Endodermal cell (in vitro differentiated cells): ENCODE results near the gene CTDSP1. TPM values are rescaled to one million over a fixed set of nuclear protein-coding genes. Genes with fewer than 3 reads are reported as not detected.
A peak's percentile ranks its signal among the peaks of the same experiment; 100 is the strongest.

ENCODE experiments used
- DNase-seq: peaks from one replicate; pipeline ENCODE4 v3.0.0-alpha.2; 2017
- H3K27ac ChIP-seq: 2 replicates; pipeline ENCODE4 v1.5.1; 2013; ENCODE audit warnings: mild to moderate bottlenecking, low read depth, low read length, moderate library complexity
- H3K27me3 ChIP-seq: 2 replicates; pipeline ENCODE4 v1.6.1; 2013; ENCODE audit warnings: mild to moderate bottlenecking, low read length, moderate library complexity; ENCODE audit not compliant: insufficient read depth, control insufficient read depth, poor library complexity, severe bottlenecking
- H3K36me3 ChIP-seq: 2 replicates; pipeline ENCODE4 v1.7.0; 2013; ENCODE audit warnings: mild to moderate bottlenecking, low read length, moderate library complexity; ENCODE audit not compliant: control insufficient read depth, insufficient read depth
- H3K4me1 ChIP-seq: one replicate; pipeline ENCODE4 v1.7.0; 2013; ENCODE audit warnings: low read length; ENCODE audit not compliant: control insufficient read depth, insufficient read depth
- H3K4me3 ChIP-seq: 2 replicates; pipeline ENCODE4 v1.5.1; 2013; ENCODE audit warnings: mild to moderate bottlenecking, low read length, moderate library complexity
- H3K9ac ChIP-seq: 2 replicates; pipeline ENCODE4 v1.6.1; 2013; ENCODE audit warnings: mild to moderate bottlenecking, low read length, moderate library complexity; ENCODE audit not compliant: poor library complexity, severe bottlenecking; ENCODE audit errors: extremely low read depth
- H3K9me3 ChIP-seq: 2 replicates; pipeline ENCODE4 v1.6.1; 2013; ENCODE audit warnings: mild to moderate bottlenecking, low read length, moderate library complexity; ENCODE audit not compliant: control insufficient read depth
- H3K27ac Mint-ChIP-seq: 2 replicates; pipeline ENCODE4 v1.8.0; 2020; ENCODE audit warnings: mixed read lengths
- H3K27me3 Mint-ChIP-seq: 2 replicates; pipeline ENCODE4 v1.8.0; 2021; ENCODE audit warnings: mild to moderate bottlenecking, mixed read lengths; ENCODE audit not compliant: insufficient read depth
- H3K36me3 Mint-ChIP-seq: 2 replicates; pipeline ENCODE4 v1.8.0; 2020; ENCODE audit warnings: low read depth, mixed read lengths
- H3K4me1 Mint-ChIP-seq: 2 replicates; pipeline ENCODE4 v1.8.0; 2020; ENCODE audit warnings: mixed read lengths
- H3K4me3 Mint-ChIP-seq: 2 replicates; pipeline ENCODE4 v1.8.0; 2020; ENCODE audit warnings: mild to moderate bottlenecking, moderate library complexity, mixed read lengths
- H3K9me3 Mint-ChIP-seq: 2 replicates; pipeline ENCODE4 v1.8.0; 2020; ENCODE audit warnings: mild to moderate bottlenecking, mixed read lengths
- WGBS, 2 experiments: methylation state at CpG; one replicate each; pipeline versions ENCODE4 v1.1.5 to v1.1.7; 2013; ENCODE audit warnings: missing lambda C conversion rate in 2 of 2, mixed read lengths in 1 of 2; ENCODE audit not compliant: insufficient coverage in 1 of 2, insufficient read length in 1 of 2; 5-methylcytosine and 5-hydroxymethylcytosine counted together
- total RNA-seq, 2 donors: library from RNA; stranded (reverse); fragmentation: NEBNext Ultra II Directional in 1 of 2; extraction: Animal tissue kit (Norgen Biotek cat#: 25700) in 1 of 2; gene quantifications; 2 replicates in 1 of 2; 3 replicates in 1 of 2; pipeline ENCODE4 v1.2.1, GENCODE V29; 2021
- TF ChIP-seq, protein P1 (sequence below): fragments of 200-600 bp; sonication (generic); conservative IDR thresholded peaks from 2 replicates; pipeline ENCODE4 v1.5.0; 2021; ENCODE audit warnings: antibody characterized with exemption, mild to moderate bottlenecking

CTDSP1 gene
- total RNA-seq, 2 donors from 2014 or later, result 66.8 to 123 TPM

DNA sequence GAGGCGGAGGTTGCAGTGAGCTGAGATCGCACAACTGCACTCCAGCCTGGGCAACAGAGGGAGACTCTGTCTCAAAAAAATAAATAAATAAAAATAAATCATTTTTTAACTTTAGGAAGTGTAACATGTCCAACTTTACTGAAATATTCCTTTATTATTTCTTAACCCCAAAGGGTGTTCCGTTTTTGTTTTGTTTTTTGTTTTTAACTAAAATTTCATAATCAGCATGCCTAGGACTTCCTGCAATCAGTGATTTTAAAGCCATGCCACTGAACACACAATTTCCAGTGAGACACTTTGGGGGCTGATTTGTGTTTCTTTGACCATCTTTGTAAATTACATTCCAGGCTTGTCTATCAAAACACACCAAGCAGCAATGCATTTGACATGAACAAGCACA lies 35.9 kb upstream of the CTDSP1 start:
- WGBS, 2 experiments, result 88 to 93% methylated on average over 1 to 2 of the region's 3 CpGs
- H3K27ac Mint-ChIP-seq, result no peak overlapping the region
- no peaks in the 10 kb centered on the region for H3K36me3 Mint-ChIP-seq
- H3K9me3 Mint-ChIP-seq, result no peaks in the 10 kb centered on the region
- H3K27me3 ChIP-seq, result no peaks in the 10 kb centered on the region
- H3K36me3 ChIP-seq, result no peaks in the 10 kb centered on the region
- H3K4me3 Mint-ChIP-seq, result no peak overlapping the region
- peaks cover 5% of the 10 kb centered on the region for H3K27me3 Mint-ChIP-seq
- peaks cover 3% of the 10 kb centered on the region for H3K4me1 ChIP-seq
- peaks cover 8% of the 10 kb centered on the region for H3K4me1 Mint-ChIP-seq
- no peaks in the 10 kb centered on the region for H3K9me3 ChIP-seq
- TF ChIP-seq, protein P1, sequence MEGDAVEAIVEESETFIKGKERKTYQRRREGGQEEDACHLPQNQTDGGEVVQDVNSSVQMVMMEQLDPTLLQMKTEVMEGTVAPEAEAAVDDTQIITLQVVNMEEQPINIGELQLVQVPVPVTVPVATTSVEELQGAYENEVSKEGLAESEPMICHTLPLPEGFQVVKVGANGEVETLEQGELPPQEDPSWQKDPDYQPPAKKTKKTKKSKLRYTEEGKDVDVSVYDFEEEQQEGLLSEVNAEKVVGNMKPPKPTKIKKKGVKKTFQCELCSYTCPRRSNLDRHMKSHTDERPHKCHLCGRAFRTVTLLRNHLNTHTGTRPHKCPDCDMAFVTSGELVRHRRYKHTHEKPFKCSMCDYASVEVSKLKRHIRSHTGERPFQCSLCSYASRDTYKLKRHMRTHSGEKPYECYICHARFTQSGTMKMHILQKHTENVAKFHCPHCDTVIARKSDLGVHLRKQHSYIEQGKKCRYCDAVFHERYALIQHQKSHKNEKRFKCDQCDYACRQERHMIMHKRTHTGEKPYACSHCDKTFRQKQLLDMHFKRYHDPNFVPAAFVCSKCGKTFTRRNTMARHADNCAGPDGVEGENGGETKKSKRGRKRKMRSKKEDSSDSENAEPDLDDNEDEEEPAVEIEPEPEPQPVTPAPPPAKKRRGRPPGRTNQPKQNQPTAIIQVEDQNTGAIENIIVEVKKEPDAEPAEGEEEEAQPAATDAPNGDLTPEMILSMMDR, result no peak
- DNase-seq, result no peak
- no peak overlapping the region for H3K4me3 ChIP-seq
- no peak overlapping the region for H3K27ac ChIP-seq
- no peak overlapping the region for H3K9ac ChIP-seq

DNA sequence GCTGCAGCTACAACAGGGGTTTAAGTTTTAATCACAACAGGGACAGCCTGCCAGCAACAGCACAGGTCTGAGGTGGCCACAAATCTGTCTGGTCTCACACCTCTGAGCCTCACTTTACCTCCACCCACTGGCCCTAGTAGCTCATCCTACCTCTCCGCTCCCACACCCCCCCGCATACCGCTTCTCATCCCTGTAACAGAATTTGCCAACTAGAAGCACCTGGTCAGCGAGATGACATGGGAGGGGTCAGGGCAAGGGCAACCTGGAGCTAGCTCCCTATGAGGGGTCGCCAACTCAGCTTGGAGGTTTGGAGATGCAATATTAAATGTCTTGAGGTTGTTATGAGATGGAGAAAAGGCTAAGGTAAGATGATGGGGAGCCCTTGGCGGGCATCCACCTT lies 35.5 kb upstream of the CTDSP1 start:
- no peaks in the 10 kb centered on the region for H3K9me3 Mint-ChIP-seq
- WGBS, 2 experiments, result 89 to 90% methylated on average over 2 to 6 of the region's 6 CpGs
- TF ChIP-seq, protein P1, result no peak

DNA sequence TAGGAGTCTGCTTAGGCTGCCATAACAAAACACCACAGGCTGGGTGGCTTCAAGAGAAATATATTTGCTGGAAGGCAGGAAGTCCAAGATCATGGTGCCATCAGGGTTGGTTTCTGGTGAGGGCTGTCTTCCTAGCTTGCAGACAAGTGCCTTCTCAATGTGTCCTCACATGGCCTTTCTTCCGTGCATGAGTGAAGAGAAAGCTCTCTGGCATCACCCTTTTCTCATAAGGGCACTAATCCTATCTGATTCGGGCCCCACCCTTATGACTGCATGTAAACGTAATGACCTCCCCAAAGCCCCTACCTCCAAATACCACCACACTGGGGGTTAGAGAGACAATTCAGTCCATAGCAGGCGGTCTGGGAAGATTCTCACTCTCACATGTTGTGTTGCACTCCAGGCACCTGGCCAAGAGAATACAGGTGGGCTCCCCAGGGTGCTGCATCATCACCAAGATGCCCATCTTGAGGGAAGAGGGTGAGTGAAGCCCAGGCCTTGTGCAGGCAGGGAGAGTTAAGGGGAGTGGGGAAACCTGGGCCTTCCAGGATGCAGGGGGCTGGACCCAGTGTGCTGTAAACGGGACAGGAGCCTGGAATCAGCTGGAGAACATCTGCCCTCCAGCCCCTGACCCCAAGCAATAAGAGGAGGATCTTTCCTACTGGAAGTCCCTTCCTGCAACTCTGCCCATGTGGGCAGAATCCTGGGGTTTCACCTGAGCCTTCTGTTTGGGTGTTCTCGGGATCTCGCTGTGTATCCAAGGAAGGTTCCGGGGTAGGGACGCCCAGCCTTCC lies 32.9 kb upstream of the CTDSP1 start:
- Histone ChIP-seq H3K4me1 (no peaks in the 10 kb centered on the region), H3K36me3 (no peaks in the 10 kb centered on the region), H3K4me3 (peak overlapping the region; percentile 78), H3K9ac (peak overlapping the region; percentile 41), H3K27me3 (no peaks in the 10 kb centered on the region), H3K9me3 (no peaks in the 10 kb centered on the region), H3K27ac (no peak overlapping the region)
- peaks cover 11% of the 10 kb centered on the region for H3K27me3 Mint-ChIP-seq
- H3K4me3 Mint-ChIP-seq, result peak overlapping the region; percentile 69
- TF ChIP-seq, protein P1, result no peak
- H3K36me3 Mint-ChIP-seq, result no peaks in the 10 kb centered on the region
- no peak for DNase-seq
- 87 to 93% methylated on average over 4 to 9 of the region's 9 CpGs for WGBS, 2 experiments
- peak overlapping the region; percentile 66 for H3K27ac Mint-ChIP-seq
- no peaks in the 10 kb centered on the region for H3K9me3 Mint-ChIP-seq
- H3K4me1 Mint-ChIP-seq, result no peaks in the 10 kb centered on the region

More for the DNA sequence above, 35.5 kb upstream of the CTDSP1 start:
- Histone ChIP-seq H3K27ac (no peak overlapping the region), H3K9ac (no peak overlapping the region), H3K4me1 (peaks cover 3% of the 10 kb centered on the region), H3K9me3 (no peaks in the 10 kb centered on the region), H3K27me3 (no peaks in the 10 kb centered on the region), H3K4me3 (no peak overlapping the region), H3K36me3 (no peaks in the 10 kb centered on the region)
- H3K4me1 Mint-ChIP-seq, result peaks cover 8% of the 10 kb centered on the region
- H3K27me3 Mint-ChIP-seq, result peaks cover 6% of the 10 kb centered on the region
- no peak overlapping the region for H3K4me3 Mint-ChIP-seq
- H3K27ac Mint-ChIP-seq, result no peak overlapping the region
- H3K36me3 Mint-ChIP-seq, result no peaks in the 10 kb centered on the region
- no peak for DNase-seq
